ENCODE results near the gene IFNLR1. TPM values are rescaled to one million over a fixed set of nuclear protein-coding genes. Genes with fewer than 3 reads are reported as not detected.

IFNLR1 gene
- polyA plus RNA-seq, 3 donors, result not detected

GRCh38 chr1:24121406-24121805, 65.7 kb downstream of the IFNLR1 start:
- Histone ChIP-seq H3K79me2 (ENCODE audit: insufficient read depth, low read length) (no peaks in the 10 kb centered on the region), H4K20me1 (ENCODE audit: insufficient read depth, low read length) (no peaks in the 10 kb centered on the region), H3K4me2 (replicated peaks; ENCODE audit: extremely low read depth, low read length, poor library complexity, severe bottlenecking) (no peak overlapping the region), H2AFZ (ENCODE audit: insufficient read depth, low read depth, low read length, poor library complexity, severe bottlenecking) (no peak overlapping the region), H3K27me3 (ENCODE audit: control insufficient read depth in 2 of 2, insufficient read depth in 2 of 2, low read length in 2 of 2) (no peaks in the 10 kb centered on the region), H3K4me1 (ENCODE audit: control insufficient read depth in 1 of 2, insufficient read depth in 2 of 2, low read length in 2 of 2) (no peaks in the 10 kb centered on the region), H3K4me3 (replicated peaks in 1 of 3; ENCODE audit: low read depth in 2 of 3, low read length in 3 of 3) (no peak overlapping the region), H3K27ac (ENCODE audit: low read depth in 1 of 2, low read length in 2 of 2) (no peak overlapping the region), H3K9ac (ENCODE audit: insufficient read depth, low read length, poor library complexity, severe bottlenecking) (no peak overlapping the region), H3K9me3 (replicated peaks in 1 of 2; ENCODE audit: control insufficient read depth in 1 of 2, insufficient read depth in 1 of 2, low read length in 2 of 2) (no peaks in the 10 kb centered on the region), H3K36me3 (replicated peaks in 1 of 2; ENCODE audit: control insufficient read depth in 1 of 2, insufficient read depth in 2 of 2, low read length in 2 of 2) (no peaks in the 10 kb centered on the region)
- intact Hi-C loops (cut with micrococcal nuclease), result no loop called here
- no peak for DNase-seq
- Mint-ChIP-seq H3K4me1 (no peaks in the 10 kb centered on the region), H3K9me3 (no peaks in the 10 kb centered on the region), H3K36me3 (no peaks in the 10 kb centered on the region), H3K4me3 (no peak overlapping the region), H3K27me3 (ENCODE audit: low read depth in 3 of 3) (peaks cover 7 to 8% (median 7%) of the 10 kb centered on the region in 3 donors), H3K27ac (peak overlapping the region in 1 of 7 donors; percentile 32)
- no peak for TF ChIP-seq CTCF (IDR thresholded peaks at IDR 0.05)
- WGBS (ENCODE audit: insufficient coverage), result 92% methylated on average over 13 of the region's 14 CpGs

GRCh38 chr1:24120965-24121364, 66.1 kb downstream of the IFNLR1 start:
- no peaks in the 10 kb centered on the region for H3K36me3 Mint-ChIP-seq
- Histone ChIP-seq H3K4me3 (replicated peaks in 1 of 3; ENCODE audit: low read depth in 2 of 3, low read length in 3 of 3) (no peak overlapping the region), H3K27ac (ENCODE audit: low read depth in 1 of 2, low read length in 2 of 2) (no peak overlapping the region), H4K20me1 (ENCODE audit: insufficient read depth, low read length) (no peaks in the 10 kb centered on the region), H2AFZ (ENCODE audit: insufficient read depth, low read depth, low read length, poor library complexity, severe bottlenecking) (no peak overlapping the region), H3K4me2 (replicated peaks; ENCODE audit: extremely low read depth, low read length, poor library complexity, severe bottlenecking) (no peak overlapping the region), H3K9ac (ENCODE audit: insufficient read depth, low read length, poor library complexity, severe bottlenecking) (no peak overlapping the region), H3K27me3 (ENCODE audit: control insufficient read depth in 2 of 2, insufficient read depth in 2 of 2, low read length in 2 of 2) (no peaks in the 10 kb centered on the region), H3K4me1 (ENCODE audit: control insufficient read depth in 1 of 2, insufficient read depth in 2 of 2, low read length in 2 of 2) (no peaks in the 10 kb centered on the region), H3K79me2 (ENCODE audit: insufficient read depth, low read length) (no peaks in the 10 kb centered on the region), H3K9me3 (replicated peaks in 1 of 2; ENCODE audit: control insufficient read depth in 1 of 2, insufficient read depth in 1 of 2, low read length in 2 of 2) (no peaks in the 10 kb centered on the region), H3K36me3 (replicated peaks in 1 of 2; ENCODE audit: control insufficient read depth in 1 of 2, insufficient read depth in 2 of 2, low read length in 2 of 2) (no peaks in the 10 kb centered on the region)
- peak overlapping the region in 1 of 7 donors; percentile 32 for H3K27ac Mint-ChIP-seq
- no peak for TF ChIP-seq CTCF (IDR thresholded peaks at IDR 0.05)
- H3K27me3 Mint-ChIP-seq (ENCODE audit: low read depth in 3 of 3), result peaks cover 5 to 9% (median 8%) of the 10 kb centered on the region in 3 donors
- no peaks in the 10 kb centered on the region for H3K4me1 Mint-ChIP-seq
- no peak overlapping the region for H3K4me3 Mint-ChIP-seq
- WGBS (ENCODE audit: insufficient coverage), result 79% methylated on average over 2 of the region's 3 CpGs
- DNase-seq, result no peak
- no peaks in the 10 kb centered on the region for H3K9me3 Mint-ChIP-seq
- intact Hi-C loops (cut with micrococcal nuclease), result no loop called here

Data from CD14-positive monocyte (primary cell).